HG02763 (cell line): ENCODE measurements around the gene SEPTIN8.
"Not testable (repeated sequence)": the region's sequence is repeated elsewhere in the genome, so short reads cannot be mapped to it uniquely, and the experiment has no call there.

ENCODE experiments used
- ATAC-seq: cut with Tn5 transposase; IDR thresholded peaks from one replicate; pipeline ENCODE4 v1.9.1; 2021; ENCODE audit warnings: mild to moderate bottlenecking, moderate library complexity; ENCODE audit not compliant: unreplicated experiment

The SEPTIN8 gene

DNA sequence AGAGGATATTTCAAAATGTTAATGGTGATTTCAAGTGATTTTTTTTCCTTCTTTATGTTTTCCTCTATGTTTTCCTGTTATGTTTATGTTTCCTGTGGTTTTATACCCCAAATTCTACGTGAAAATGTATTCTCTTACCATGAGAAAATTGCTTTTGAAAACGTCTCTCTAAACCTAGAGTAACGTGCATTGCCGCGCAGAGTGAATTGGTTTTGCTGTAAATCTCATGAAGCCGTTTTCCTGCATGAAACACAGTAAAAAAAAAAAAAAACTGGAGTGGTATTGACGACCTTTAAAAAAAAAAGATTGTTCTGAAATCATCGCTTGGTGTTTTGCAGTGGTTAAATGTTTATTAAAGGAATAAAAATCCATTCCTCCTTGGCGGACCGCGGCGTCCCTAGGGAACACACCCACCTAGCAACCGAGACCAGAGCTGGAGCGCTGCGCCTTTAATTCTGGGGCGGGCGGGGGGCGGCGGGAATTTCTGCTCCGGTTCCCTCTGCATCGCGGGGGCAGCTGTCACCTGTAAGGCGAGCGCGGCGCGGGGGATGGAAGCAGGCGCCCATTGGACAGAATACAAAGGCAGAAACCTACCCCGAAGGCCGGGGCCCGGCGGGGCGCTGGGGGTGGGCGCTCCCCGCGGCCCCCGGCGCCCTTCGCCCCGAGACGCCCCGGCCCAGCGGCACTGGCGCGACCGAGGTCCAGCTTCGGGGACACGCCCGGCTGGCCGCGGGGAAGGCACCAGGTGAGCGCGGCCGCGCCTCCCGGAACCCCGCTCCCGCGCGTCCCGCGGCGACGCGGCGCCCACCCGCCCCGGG lies 36.0 kb upstream of the SEPTIN8 start, which contains the start of gene SOWAHA:
Gene SOWAHA, plus strand, starts transcription at position 522 of the 818 bp plus-strand sequence. CDS start 320 bp downstream, outside the sequence.
- no peak for ATAC-seq

DNA sequence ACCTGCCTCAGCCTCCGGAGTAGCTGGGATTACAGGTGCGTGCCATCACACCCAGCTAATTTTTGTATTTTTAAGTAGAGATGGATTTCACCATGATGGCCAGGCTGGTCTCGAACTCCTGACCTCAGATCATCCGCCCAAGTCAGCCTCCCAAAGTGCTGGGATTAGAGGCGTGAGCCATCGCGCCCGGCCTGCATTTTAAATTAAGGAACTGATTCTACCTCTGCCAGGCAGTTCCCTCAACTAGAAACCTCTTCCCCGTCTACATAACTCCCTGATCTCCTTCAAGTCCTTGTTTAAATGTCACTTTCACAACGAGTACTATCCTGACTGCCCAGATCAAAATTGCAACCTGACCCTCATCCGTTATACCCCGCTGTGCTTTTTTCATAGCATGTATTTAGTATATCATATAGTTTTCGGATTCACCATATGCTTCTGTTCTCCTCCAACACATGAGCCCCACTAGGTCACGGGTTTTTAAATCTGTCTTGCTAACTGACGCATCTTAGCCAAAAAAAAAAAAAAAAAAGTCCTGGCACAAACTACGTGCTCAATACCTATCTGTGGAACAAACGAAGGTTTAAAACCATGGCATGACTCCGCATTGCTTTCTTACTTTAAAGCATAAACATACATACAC lies 35.2 kb upstream of the SEPTIN8 start:
- no peak for ATAC-seq

- ATAC-seq, result no peak
Measured at GRCh38 chr5:132810605-132811004, 33.6 kb upstream of the SEPTIN8 start.

DNA sequence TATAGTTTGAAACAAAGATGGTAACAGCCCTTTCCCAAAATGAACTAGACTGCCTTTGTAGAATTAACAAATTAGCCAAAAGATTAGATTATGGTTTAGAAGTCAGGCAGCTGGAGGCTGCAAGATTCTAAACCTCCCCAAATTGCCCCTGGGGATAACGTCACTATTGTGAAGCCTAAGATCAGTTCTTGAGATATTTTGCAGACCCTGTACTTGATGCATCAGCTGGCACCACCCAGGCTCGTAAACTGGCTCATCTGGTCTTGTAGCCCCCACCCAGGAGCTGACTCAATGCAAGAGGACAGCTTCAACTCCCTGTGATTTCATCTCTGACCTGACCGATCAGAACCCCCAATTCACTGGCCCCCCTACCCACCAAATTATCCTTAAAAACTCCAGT lies 31.8 kb upstream of the SEPTIN8 start:
- no peak for ATAC-seq

DNA sequence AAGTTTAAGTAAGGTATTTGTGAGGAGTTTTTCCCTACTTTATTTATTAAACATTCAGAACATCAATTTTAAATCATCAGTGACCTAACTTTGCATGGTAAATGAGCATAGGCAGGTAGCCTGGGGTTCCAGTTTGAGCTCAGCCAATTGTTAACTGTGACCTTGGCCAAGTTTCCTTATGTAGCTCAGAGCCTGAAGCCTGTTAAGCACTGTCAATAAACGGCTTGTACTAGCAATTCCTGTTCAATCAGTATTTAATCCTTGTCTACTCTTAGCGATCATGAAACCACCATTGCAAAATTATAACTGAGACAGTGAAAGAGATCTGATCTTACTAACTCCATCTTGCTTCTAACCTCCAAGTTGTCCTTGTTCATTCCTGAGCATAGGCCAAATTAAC lies 31.4 kb upstream of the SEPTIN8 start:
- no peak for ATAC-seq

- ATAC-seq, result no peak
Measured at GRCh38 chr5:132807163-132807838, 30.3 kb upstream of the SEPTIN8 start.

DNA sequence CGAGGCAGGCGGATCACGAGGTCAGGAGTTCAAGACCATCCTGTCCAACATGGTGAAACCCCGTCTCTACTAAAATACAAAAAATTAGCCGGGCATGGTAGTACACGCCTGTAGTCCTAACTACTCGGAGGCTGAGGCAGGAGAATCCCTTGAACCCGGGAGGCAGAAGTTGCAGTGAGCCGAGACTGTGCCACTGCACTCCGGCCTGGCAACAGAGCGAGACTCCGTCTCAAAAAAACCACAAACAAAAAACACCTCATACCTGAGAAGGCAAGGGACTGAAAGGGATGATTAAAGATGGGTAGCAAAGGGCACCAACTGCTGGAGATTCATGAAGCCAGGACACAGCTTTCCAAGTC lies 29.7 kb upstream of the SEPTIN8 start:
- not testable (repeated sequence) for ATAC-seq

DNA sequence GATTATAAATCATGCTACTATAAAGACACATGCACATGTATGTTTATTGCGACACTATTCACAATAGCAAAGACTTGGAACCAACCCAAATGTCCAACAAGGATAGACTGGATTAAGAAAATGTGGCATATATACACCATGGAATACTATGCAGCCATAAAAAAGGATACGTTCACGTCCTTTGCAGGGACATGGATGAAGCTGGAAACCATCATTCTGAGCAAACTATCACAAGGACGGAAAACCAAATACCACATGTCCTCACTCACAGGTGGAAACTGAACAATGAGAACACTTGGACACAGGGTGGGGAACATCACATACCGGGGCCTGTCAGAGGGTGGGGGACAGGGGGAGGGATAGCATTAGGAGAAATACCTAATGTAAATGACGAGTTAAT lies 28.8 kb upstream of the SEPTIN8 start:
- ATAC-seq, result not testable (repeated sequence)

DNA sequence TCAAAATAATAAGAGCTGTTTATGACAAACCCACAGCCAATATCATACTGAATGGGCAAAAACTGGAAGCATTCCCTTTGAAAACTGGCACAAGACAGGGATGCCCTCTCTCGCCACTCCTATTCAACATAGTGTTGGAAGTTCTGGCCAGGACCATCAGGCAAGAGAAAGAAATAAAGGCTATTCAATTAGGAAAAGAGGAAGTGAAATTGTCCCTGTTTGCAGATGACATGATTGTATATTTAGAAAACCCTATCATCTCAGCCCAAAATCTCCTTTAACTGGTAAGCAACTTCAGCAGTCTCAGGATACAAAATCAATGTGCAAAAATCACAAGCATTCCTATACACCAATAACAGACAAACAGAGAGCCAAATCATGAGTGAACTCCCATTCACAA lies 27.2 kb upstream of the SEPTIN8 start:
- not testable (repeated sequence) for ATAC-seq

DNA sequence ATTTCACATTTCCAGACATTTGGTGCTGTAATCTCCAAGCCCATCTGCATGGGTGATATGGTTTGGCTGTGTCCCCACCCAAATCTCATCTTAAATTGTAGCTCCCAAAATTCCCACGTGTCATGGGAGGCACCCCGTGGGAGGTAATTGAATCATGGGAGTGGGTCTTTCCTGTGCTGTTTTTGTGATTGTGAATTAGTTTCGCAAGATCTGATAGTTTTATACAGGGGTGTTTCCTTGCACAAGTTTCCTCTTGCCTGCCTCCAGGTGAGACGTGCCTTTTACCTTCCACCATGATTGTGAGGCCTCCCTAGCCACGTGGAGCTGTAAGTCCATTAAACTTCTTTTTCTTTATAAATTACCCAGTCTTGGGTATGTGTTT lies 25.6 kb upstream of the SEPTIN8 start:
- ATAC-seq, result not testable (repeated sequence)

DNA sequence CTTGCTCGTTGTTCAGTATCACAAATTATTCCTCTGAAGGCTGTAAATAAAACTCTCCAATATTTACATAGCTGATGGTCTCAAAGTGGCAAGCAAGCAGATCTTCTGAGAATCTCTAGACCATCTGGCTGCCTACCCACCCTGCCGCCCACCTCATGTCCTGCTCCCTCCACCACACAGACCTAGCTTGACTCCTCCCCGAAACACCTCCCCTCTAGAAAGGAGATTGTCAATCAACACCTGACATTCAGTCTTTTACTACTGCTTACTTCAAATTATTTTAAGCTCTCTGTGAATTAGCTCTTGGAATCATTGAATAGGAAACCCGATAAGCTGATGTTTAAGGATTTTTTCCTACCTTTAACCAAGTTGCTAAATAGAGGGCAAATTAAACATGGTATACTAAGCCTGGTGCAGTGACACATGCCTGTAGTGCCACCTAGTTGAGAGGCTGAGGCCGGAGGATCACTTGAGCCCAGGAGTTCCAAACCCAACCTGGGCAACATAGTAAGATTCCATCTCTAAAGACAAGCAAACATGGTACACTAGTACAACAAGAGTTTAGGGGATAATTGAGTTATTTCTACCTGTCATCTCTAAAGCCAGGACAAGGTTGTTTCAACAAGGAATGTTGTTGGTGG lies 25.1 kb upstream of the SEPTIN8 start:
- ATAC-seq, result no peak

DNA sequence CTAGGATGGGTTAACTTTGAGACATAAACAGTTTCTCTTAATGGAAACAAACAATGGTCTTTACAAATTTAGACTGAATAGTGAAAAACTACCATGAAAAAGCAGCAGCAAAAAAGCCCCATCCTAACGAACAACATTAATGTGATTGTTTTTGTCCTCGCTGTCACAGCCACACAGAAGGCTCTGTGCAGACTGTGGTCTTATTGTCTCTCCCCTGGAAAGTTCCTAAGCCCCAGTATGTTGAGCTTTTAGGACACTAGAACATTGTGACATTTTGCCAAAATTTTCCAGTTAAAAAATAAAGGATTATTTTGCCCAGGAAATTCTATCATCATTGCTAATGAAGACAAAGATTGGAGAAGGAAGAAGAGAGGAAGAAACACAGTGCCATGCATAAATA lies 23.5 kb upstream of the SEPTIN8 start:
- ATAC-seq, result no peak

- ATAC-seq, result no peak
Measured at GRCh38 chr5:132799392-132799791, 22.4 kb upstream of the SEPTIN8 start.

DNA sequence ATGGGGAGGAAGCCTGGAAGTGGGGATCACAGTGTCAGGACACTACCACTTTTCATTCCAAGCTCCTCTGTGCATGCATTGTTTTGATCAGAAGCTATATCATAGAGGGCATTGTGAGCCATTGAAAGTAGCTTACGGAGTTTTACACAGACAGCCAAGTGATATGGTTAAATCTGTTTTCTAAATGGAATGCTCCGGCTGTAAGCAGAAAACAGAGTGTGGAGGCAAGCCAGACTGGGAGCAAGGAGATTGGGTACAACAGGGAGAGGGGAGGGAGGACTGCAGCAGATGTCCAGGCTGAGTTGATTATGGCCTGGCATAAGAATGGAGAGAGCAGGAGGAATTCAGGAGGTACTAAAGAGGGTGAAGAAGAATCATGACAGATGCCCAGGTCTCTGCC lies 20.6 kb upstream of the SEPTIN8 start:
- no peak for ATAC-seq

GRCh38 chr5:132791026-132791425 lies 14.0 kb upstream of the SEPTIN8 start:
- no peak for ATAC-seq

- ATAC-seq, result no peak
Measured at GRCh38 chr5:132790201-132790865, 13.3 kb upstream of the SEPTIN8 start.

DNA sequence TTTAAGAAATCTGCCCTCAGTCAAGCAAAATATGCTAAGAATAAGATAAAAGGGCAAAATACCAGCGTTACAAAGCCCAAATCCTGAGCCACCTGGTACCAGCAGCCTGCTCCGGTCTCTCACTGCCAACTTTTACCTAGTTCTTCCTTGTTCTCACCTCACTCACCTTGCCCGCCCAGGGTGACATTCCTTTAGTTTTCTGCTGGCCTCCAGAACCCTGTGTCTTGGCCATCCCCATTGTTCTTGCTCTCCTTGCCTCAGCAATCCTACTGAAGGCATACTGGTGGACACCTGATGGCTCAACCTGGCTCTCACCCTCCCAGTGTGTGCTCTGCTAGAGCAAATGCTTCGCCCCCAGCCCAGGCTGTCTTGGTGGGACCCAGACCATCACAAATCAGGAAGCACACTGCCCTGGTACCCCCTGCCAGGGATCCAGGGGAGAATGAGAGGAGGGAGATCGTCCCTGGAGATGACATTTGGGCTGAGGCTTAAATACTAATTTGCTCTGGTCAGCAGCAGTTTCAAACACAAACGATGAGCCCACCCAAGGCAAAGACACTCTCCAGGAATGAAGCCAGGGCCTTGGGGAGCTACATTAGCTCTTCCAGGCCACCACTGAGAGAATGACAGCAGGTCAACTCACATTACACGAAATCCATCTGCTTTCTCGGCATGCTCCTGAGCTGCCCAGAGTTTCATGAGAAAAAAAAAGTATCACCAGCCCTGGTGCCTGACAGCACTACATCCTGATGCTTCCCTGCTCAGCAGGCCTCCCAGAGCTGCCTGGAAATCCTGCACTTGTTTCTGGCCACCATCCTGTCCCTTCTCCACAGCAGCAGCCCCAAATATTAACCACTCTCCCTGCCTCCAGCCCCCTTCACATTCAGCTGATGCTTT lies 12.2 kb upstream of the SEPTIN8 start:
- no peak for ATAC-seq

- no peak for ATAC-seq
Measured at GRCh38 chr5:132788508-132788907, 11.5 kb upstream of the SEPTIN8 start.

GRCh38 chr5:132787076-132787475 lies 10.0 kb upstream of the SEPTIN8 start:
- no peak for ATAC-seq

DNA sequence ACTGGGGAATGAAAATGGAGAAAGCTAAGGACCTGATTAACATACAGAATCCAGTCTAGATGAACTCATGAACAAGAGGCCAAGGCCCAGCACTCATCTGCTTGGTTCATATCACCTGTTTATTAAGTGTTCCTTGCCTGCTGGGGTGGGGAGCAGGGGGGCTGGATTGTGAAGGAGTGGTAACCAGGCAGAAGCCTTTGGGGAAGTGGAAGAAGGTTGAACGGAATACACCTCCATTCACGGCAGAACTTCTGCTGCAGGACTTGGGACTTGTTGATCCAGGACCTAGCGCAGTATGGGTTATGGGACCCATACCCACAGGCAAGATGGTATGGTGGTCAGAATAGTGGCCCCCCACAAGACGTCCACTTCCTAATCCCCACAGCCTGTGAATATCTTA lies 8.8 kb upstream of the SEPTIN8 start:
- no peak for ATAC-seq
